Osteoblast (primary cell): ENCODE measurements around the gene CENPF. TPM values are rescaled to one million over a fixed set of nuclear protein-coding genes. Genes with fewer than 3 reads are reported as not detected.

Source experiments
- DNase-seq: peaks from one replicate; pipeline ENCODE4 v3.0.0; 2011; ENCODE audit warnings: low spot score, mixed read lengths; ENCODE audit not compliant: insufficient read length; ENCODE audit errors: missing footprints
- H2AFZ ChIP-seq: 2 replicates; pipeline ENCODE4 v1.6.0; 2011; ENCODE audit warnings: mild to moderate bottlenecking, low read length
- H3K27ac ChIP-seq: 2 replicates; pipeline ENCODE4 v1.5.1; 2011; ENCODE audit warnings: mild to moderate bottlenecking, low read depth, low read length, moderate library complexity
- H3K27me3 ChIP-seq: 2 replicates; pipeline ENCODE4 v1.6.0; 2012; ENCODE audit warnings: mild to moderate bottlenecking, control low read depth, inconsistent platforms, low read length, moderate library complexity; ENCODE audit not compliant: insufficient read depth
- H3K36me3 ChIP-seq: 2 replicates; pipeline ENCODE4 v1.5.1; 2011; ENCODE audit warnings: mild to moderate bottlenecking, low read length, control low read depth, moderate library complexity; ENCODE audit not compliant: insufficient read depth
- H3K4me1 ChIP-seq: 2 replicates; pipeline ENCODE4 v1.5.1; 2011; ENCODE audit warnings: mild to moderate bottlenecking, low read length, control low read depth, moderate library complexity; ENCODE audit not compliant: insufficient read depth
- H3K4me2 ChIP-seq: 2 replicates; pipeline ENCODE4 v1.6.0; 2011; ENCODE audit warnings: mild to moderate bottlenecking, low read length; ENCODE audit not compliant: insufficient read depth
- H3K4me3 ChIP-seq: fragments of 200-600 bp; sonication (generic); 3 replicates; pipeline ENCODE4 v1.5.1; 2012; ENCODE audit warnings: mild to moderate bottlenecking, low read length, inconsistent platforms; ENCODE audit not compliant: insufficient read depth
- H3K79me2 ChIP-seq: 2 replicates; pipeline ENCODE4 v1.6.0; 2012; ENCODE audit warnings: mild to moderate bottlenecking, low read length, control low read depth, inconsistent platforms; ENCODE audit not compliant: insufficient read depth
- H3K9me3 ChIP-seq: 2 replicates; pipeline ENCODE4 v1.5.1; 2011; ENCODE audit warnings: low read depth, low read length, control low read depth
- H4K20me1 ChIP-seq: 2 replicates; pipeline ENCODE4 v1.6.0; 2012; ENCODE audit warnings: mild to moderate bottlenecking, low read length, control low read depth; ENCODE audit not compliant: insufficient read depth
- total RNA-seq: library from RNA; depleted of rRNA; stranded (reverse); fragments of >200 nt; gene quantifications from 2 replicates; pipeline ENCODE4 v1.2.3, GENCODE V29; 2012
- TF ChIP-seq, protein P1 (sequence below): IDR thresholded peaks from 2 replicates; pipeline ENCODE4 v1.5.1; 2011; ENCODE audit warnings: mild to moderate bottlenecking, low read depth, low read length, moderate library complexity; ENCODE audit errors: extremely low read depth

The CENPF gene
- total RNA-seq, 1 donor: 8.3 TPM

DNA sequence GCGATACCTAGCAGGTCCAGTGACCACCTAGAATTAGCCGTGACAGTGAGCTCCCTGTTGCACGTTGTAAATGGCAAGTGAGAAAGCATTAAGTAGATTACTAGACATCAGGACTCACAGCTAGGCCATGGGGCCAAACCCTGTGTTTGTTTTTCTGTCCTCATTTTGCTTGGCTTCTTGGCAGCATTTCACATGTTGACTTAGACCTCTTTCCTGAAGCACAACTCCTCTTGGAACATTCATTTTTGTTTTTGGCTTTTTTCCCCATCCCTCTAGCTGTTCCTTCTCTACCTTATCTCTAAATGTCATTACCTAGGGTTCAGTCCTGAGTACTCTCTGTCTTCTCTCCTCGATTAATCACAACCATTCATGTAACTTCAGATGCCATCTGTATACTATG lies 34.7 kb upstream of the CENPF start:
- Histone ChIP-seq H3K27me3 (no peaks in the 10 kb centered on the region), H3K4me2 (peak overlapping the region; percentile 20), H4K20me1 (no peaks in the 10 kb centered on the region), H3K36me3 (no peaks in the 10 kb centered on the region), H2AFZ (peak overlapping the region; percentile 48), H3K4me3 (no peak overlapping the region), H3K79me2 (no peaks in the 10 kb centered on the region), H3K27ac (peak overlapping the region; percentile 58), H3K9me3 (no peaks in the 10 kb centered on the region), H3K4me1 (peaks cover 53% of the 10 kb centered on the region)
- no peak for DNase-seq
- TF ChIP-seq, protein P1, sequence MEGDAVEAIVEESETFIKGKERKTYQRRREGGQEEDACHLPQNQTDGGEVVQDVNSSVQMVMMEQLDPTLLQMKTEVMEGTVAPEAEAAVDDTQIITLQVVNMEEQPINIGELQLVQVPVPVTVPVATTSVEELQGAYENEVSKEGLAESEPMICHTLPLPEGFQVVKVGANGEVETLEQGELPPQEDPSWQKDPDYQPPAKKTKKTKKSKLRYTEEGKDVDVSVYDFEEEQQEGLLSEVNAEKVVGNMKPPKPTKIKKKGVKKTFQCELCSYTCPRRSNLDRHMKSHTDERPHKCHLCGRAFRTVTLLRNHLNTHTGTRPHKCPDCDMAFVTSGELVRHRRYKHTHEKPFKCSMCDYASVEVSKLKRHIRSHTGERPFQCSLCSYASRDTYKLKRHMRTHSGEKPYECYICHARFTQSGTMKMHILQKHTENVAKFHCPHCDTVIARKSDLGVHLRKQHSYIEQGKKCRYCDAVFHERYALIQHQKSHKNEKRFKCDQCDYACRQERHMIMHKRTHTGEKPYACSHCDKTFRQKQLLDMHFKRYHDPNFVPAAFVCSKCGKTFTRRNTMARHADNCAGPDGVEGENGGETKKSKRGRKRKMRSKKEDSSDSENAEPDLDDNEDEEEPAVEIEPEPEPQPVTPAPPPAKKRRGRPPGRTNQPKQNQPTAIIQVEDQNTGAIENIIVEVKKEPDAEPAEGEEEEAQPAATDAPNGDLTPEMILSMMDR: no peak

DNA sequence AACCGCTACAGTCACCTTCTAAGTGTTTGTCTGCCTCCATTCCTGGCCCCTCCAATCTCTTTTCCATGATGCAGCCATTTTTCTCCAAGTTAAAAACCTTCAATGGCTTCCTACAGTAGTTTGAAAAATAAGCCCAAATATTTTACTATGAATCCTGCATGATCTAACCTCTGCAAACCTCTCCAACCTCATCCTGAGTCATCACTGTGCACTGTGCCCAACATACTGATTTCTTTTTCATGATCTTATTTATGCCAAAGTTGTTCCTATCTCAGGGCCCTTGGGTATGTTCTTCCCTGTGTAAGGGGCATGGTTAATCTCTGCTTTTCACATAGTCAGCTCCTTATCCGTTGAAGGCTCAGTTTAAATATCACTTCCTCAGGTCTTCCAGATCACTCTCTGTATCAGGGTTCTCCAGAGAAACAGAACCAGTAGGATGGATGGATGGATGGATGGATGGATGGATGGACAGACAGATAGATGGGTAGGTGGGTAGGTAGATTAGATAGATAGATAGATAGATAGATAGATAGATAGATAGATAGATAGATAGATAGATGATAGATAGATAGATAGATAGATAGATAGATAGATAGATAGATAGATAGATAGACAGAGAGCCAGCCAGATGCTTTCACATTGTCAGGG lies 33.5 kb upstream of the CENPF start:
- H3K4me3 ChIP-seq: no peak overlapping the region
- H3K79me2 ChIP-seq: no peaks in the 10 kb centered on the region
- H3K36me3 ChIP-seq: no peaks in the 10 kb centered on the region
- H3K27ac ChIP-seq: peak overlapping the region; percentile 82
- no peaks in the 10 kb centered on the region for H4K20me1 ChIP-seq
- DNase-seq: no peak
- H3K4me1 ChIP-seq: peaks cover 59% of the 10 kb centered on the region
- TF ChIP-seq, protein P1: no peak
- H3K9me3 ChIP-seq: no peaks in the 10 kb centered on the region
- peak overlapping the region; percentile 67 for H3K4me2 ChIP-seq
- peak overlapping the region; percentile 42 for H2AFZ ChIP-seq
- no peaks in the 10 kb centered on the region for H3K27me3 ChIP-seq

DNA sequence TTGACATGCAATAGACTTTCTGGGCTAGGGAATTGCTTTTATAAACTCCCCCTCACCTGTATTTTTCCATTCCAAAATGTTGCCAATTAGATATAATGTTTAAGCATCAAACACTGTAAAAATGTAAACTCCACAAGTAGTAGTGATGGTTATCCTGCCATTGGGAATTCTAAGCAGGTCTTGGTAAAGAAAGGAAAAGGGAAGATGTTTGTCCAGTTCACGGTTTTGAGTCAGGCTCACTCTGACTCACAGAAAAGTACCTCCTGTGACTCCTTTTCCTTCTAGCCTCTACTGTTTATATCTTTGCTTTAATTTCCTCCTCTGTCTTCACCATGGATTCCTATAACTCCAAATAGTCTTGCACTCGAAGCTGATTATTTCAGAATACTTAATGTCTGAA lies 32.6 kb upstream of the CENPF start:
- H3K4me2 ChIP-seq: peak overlapping the region; percentile 67
- H3K4me1 ChIP-seq: peaks cover 59% of the 10 kb centered on the region

DNA sequence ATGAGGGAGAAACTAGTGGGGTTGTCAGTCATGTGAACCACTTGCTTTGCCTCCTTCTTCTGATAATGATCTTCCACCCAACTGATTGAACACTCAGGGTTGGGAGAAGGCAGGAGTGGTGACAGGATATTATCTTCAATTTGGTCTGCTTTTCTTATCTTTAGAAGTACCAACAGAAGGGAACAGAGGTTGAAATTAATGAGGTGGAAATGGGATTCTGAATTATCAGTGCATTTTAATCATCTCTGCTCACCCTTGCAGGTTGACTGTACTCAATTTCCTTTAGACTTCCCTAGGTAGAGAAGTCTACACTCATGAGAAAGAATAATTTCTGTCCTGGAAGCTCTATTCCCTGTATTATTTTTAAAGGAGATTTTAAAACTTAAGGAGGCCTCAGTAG lies 31.7 kb upstream of the CENPF start:
- Histone ChIP-seq H3K4me2 (no peak overlapping the region), H3K9me3 (peaks cover 2% of the 10 kb centered on the region), H4K20me1 (no peaks in the 10 kb centered on the region), H3K27ac (peak overlapping the region; percentile 82), H3K79me2 (no peaks in the 10 kb centered on the region), H3K27me3 (no peaks in the 10 kb centered on the region), H2AFZ (no peak overlapping the region), H3K36me3 (no peaks in the 10 kb centered on the region), H3K4me3 (no peak overlapping the region), H3K4me1 (peaks cover 51% of the 10 kb centered on the region)
- TF ChIP-seq, protein P1: no peak
- no peak for DNase-seq

More for the DNA sequence above, 32.6 kb upstream of the CENPF start:
- Histone ChIP-seq H3K36me3 (no peaks in the 10 kb centered on the region), H3K79me2 (no peaks in the 10 kb centered on the region), H3K27me3 (no peaks in the 10 kb centered on the region), H3K4me3 (peak overlapping the region; percentile 21), H4K20me1 (no peaks in the 10 kb centered on the region), H3K27ac (peak overlapping the region; percentile 82), H3K9me3 (no peaks in the 10 kb centered on the region), H2AFZ (peak overlapping the region; percentile 2)
- TF ChIP-seq, protein P1: no peak
- no peak for DNase-seq
